IgD-negative memory B cell (primary cell): Measurements from ENCODE around the gene OCRL. TPM values are rescaled to one million over a fixed set of nuclear protein-coding genes. Genes with fewer than 3 reads are reported as not detected.

Source experiments
- H3K27ac Mint-ChIP-seq, 3 donors: one replicate each; pipeline ENCODE4 v1.8.0; 2020 to 2022; ENCODE audit warnings: mild to moderate bottlenecking in 3 of 3, mixed read lengths in 3 of 3, moderate library complexity in 1 of 3
- H3K27me3 Mint-ChIP-seq: one replicate; pipeline ENCODE4 v1.8.0; 2021; ENCODE audit warnings: mixed read lengths
- H3K36me3 Mint-ChIP-seq: one replicate; pipeline ENCODE4 v1.8.0; 2020; ENCODE audit warnings: mild to moderate bottlenecking, mixed read lengths
- H3K4me1 Mint-ChIP-seq, 3 donors: one replicate each; pipeline ENCODE4 v1.8.0; 2020 to 2022; ENCODE audit warnings: mixed read lengths in 3 of 3, mild to moderate bottlenecking in 1 of 3
- H3K4me3 Mint-ChIP-seq, 4 donors: one replicate each; pipeline ENCODE4 v1.8.0; 2020 to 2022; ENCODE audit warnings: mild to moderate bottlenecking in 4 of 4, mixed read lengths in 4 of 4, moderate library complexity in 3 of 4
- H3K9me3 Mint-ChIP-seq, 3 donors: one replicate each; pipeline ENCODE4 v1.8.0; 2020 to 2021; ENCODE audit warnings: mixed read lengths in 3 of 3, mild to moderate bottlenecking in 1 of 3
- polyA plus RNA-seq: library from polyadenylated mRNA; unstranded; fragments of 300-500 nt; fragmentation: Illumina TruSeq; gene quantifications from one replicate; pipeline ENCODE4 v1.2.3, GENCODE V29; 2021

The OCRL gene
- polyA plus RNA-seq, 1 donor from 2014 or later: 0.85 TPM

DNA sequence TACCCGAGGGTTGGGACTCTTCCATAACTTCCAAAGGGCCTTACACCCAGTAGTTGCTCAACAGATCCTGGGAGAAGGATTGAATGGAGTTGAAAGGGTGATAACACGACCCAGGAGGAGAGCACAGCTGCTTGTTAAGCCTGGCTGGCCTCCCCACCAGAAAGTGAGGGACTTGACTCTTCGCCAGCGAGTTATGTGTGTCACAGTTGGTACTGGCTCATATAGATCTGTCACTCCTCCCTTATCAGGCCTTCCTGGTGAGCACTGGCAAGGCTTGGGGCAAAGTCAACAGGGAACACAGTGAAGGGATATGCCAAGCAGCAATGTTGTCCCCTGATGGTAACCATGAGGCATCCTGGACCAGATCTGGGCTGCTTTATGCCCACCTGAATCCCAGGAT lies 78.9 kb downstream of the OCRL start:
- H3K9me3 Mint-ChIP-seq: no peaks in the 10 kb centered on the region
- no peak overlapping the region for H3K27ac Mint-ChIP-seq
- peaks cover 0 to 4% (median 3%) of the 10 kb centered on the region in 3 donors for H3K4me1 Mint-ChIP-seq
- H3K27me3 Mint-ChIP-seq: peaks cover 4% of the 10 kb centered on the region
- no peak overlapping the region for H3K4me3 Mint-ChIP-seq
- no peaks in the 10 kb centered on the region for H3K36me3 Mint-ChIP-seq

DNA sequence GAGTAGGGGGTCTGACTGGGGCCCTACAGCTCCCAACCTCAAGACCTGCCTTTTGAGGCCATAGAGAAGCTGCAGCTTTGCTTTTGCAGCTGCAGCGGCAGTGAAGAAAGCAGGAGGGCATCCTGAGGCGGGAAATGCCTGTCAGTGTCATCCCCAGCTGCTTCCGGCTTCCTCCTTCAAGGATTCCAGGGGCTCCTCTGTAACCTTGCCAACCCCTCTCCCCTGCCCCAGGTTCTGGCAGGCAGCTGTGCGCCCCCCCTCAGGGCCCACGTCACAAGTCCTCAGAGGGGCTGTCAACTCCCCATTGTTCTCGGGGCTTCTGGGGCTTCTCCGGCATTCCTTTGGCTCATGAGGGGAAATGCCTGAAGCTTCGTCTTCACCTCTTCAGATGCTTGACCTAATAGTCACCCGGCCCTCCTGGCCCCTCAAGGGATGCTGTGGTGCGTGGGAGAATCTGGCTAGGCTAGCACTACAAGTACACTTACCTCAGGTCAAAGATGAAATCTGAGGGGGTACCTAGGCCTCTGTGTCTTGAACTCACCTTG lies 82.8 kb downstream of the OCRL start:
- Mint-ChIP-seq H3K36me3 (peaks cover 3% of the 10 kb centered on the region), H3K4me3 (no peak overlapping the region), H3K4me1 (peaks cover 0 to 3% (median 0%) of the 10 kb centered on the region in 3 donors), H3K27me3 (peaks cover 7% of the 10 kb centered on the region), H3K27ac (no peak overlapping the region), H3K9me3 (peaks cover 0 to 2% (median 0%) of the 10 kb centered on the region in 3 donors)

DNA sequence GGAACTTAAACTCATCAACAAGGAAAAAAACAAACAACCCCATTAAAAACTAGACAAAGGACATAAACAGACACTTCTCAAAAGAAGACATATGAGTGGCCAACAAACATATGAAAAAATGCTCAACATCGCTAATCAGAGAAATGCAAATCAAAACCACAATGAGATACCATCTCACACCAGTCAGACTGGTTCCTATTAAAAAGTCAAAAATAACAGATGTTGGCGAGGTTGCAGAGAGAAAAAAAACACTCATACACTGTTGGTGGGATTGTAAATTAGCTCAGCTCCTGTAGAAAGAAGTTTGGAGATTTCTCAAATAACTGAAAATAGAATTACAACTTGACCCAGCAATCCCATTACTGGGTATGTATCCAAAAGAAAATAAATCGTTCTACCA lies 86.0 kb downstream of the OCRL start:
- H3K9me3 Mint-ChIP-seq: peaks cover 0 to 2% (median 0%) of the 10 kb centered on the region in 3 donors
- H3K4me3 Mint-ChIP-seq: no peak overlapping the region
- peaks cover 0 to 3% (median 0%) of the 10 kb centered on the region in 3 donors for H3K4me1 Mint-ChIP-seq
- no peak overlapping the region for H3K27ac Mint-ChIP-seq
- H3K27me3 Mint-ChIP-seq: peaks cover 5% of the 10 kb centered on the region
- peaks cover 3% of the 10 kb centered on the region for H3K36me3 Mint-ChIP-seq

DNA sequence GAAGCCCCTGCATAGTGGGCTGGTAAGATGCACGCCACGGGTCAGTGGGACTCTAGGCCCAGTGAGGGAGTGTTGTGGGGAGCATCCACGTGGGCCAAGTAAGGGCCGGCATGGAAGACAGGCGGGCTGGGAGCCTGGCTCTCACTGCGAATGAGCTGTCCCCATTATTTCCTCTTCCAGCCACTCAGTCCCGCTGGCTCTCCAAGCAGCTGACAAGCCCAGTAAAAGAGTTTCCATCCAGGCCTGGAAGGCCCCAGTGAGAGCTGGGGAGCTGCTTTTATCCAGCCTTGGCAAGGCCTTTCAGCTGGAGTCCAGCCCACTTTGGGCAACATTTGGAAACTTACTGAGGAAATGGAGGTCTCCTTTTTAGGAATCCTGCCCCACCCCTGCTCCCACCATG lies 89.8 kb downstream of the OCRL start:
- Mint-ChIP-seq H3K27me3 (peaks cover 5% of the 10 kb centered on the region), H3K36me3 (peaks cover 4% of the 10 kb centered on the region), H3K4me3 (no peak overlapping the region), H3K27ac (no peak overlapping the region), H3K4me1 (peaks cover 0 to 3% (median 0%) of the 10 kb centered on the region in 3 donors), H3K9me3 (peaks cover 0 to 2% (median 0%) of the 10 kb centered on the region in 3 donors)

DNA sequence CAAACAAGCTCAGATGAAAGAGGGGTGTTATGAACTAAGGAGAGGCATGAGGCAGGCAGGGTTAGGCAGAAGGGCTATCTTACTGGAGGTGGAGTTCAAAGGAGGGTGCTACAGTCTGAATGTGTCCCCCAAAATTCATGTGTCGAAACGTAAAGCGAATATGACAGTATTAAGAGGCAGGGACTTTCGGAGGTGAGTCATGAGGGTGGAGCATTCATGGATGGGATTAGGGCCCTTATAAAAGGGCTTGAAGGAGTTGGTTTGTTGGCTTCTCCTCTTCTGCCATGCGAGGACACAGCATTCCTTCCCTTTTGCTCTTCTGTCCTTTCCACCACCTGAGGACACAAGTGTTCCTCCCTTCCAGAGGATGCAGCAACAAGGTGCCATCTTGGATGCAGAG lies 91.8 kb downstream of the OCRL start:
- Mint-ChIP-seq H3K4me1 (no peaks in the 10 kb centered on the region), H3K9me3 (peaks cover 0 to 2% (median 0%) of the 10 kb centered on the region in 3 donors), H3K36me3 (peaks cover 2% of the 10 kb centered on the region), H3K27me3 (peaks cover 3% of the 10 kb centered on the region), H3K27ac (no peak overlapping the region), H3K4me3 (no peak overlapping the region)

DNA sequence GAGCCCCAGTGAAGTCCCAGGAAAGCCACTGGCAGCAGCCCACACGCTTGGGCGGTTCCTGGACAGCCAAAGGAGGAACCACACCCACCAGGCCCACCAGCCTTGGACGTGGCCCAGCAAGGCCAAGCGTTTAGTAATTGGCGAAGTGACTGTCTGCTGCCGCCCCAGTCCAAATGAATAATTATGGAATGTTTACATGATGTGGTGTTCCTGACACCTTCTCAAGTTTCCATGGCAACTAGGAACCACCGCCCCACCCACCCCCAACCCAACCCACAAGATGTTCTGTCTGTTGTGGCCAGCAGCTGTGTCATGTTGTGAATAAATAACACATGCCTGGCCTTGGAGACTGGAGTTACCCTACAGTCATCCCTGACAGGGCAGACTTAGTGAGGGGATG lies 92.4 kb downstream of the OCRL start:
- peaks cover 0 to 3% (median 1%) of the 10 kb centered on the region in 3 donors for H3K4me1 Mint-ChIP-seq
- peaks cover 0 to 1% (median 0%) of the 10 kb centered on the region in 3 donors for H3K9me3 Mint-ChIP-seq
- peaks cover 2% of the 10 kb centered on the region for H3K36me3 Mint-ChIP-seq
- H3K27me3 Mint-ChIP-seq: peaks cover under 1% of the 10 kb centered on the region
- no peak overlapping the region for H3K4me3 Mint-ChIP-seq
- H3K27ac Mint-ChIP-seq: no peak overlapping the region

DNA sequence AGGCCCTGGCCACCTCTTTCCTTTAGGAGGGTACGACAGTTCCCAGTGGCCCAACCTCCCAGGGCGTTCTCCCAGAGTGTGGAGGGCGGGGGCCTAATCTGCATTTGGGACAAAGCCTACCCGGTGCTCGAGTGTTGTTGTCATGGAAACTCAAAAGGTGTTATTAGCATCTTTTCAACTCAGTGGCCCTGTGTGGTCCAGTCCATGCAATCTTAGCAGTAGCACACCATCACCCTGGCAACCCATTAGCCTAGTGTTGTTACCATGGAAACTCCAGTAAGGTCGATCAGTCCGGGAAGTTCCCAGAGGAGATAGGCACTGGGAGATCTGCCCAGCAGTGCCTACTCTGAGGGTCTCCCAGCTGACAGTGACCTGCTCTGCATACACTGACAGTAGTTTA lies 94.5 kb downstream of the OCRL start:
- no peak overlapping the region for H3K4me3 Mint-ChIP-seq
- H3K9me3 Mint-ChIP-seq: no peaks in the 10 kb centered on the region
- H3K36me3 Mint-ChIP-seq: peaks cover 2% of the 10 kb centered on the region
- H3K27ac Mint-ChIP-seq: no peak overlapping the region
- H3K4me1 Mint-ChIP-seq: peaks cover 0 to 4% (median 2%) of the 10 kb centered on the region in 3 donors
- H3K27me3 Mint-ChIP-seq: peaks cover 1% of the 10 kb centered on the region

DNA sequence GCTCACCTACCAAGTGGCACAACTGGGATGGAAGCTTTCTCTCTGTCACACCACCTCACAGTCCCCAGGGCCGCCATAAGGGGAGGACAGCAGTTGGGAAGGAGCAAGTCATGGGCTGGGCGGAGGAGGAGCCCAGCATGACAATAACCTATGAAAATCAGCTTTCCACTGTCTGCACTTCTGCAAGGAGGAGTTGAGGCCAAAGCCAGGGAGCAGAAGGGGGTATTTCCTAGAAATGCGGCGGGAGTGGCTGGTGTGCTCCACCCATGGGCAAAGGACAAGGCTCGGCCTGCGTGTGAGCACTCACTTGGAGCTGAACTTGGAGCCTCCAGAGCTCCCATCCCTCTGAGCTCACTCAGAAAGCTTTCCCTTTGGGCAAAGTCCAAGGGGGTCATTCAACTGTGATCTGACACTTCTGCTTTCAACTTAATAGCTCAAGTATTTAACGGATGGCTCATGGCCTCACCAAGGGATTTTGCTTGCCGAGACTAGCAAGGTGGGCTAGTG lies 96.2 kb downstream of the OCRL start:
- Mint-ChIP-seq H3K9me3 (no peaks in the 10 kb centered on the region), H3K4me1 (peaks cover 0 to 4% (median 2%) of the 10 kb centered on the region in 3 donors), H3K4me3 (no peak overlapping the region), H3K27ac (no peak overlapping the region), H3K36me3 (peaks cover 2% of the 10 kb centered on the region), H3K27me3 (peaks cover 1% of the 10 kb centered on the region)

DNA sequence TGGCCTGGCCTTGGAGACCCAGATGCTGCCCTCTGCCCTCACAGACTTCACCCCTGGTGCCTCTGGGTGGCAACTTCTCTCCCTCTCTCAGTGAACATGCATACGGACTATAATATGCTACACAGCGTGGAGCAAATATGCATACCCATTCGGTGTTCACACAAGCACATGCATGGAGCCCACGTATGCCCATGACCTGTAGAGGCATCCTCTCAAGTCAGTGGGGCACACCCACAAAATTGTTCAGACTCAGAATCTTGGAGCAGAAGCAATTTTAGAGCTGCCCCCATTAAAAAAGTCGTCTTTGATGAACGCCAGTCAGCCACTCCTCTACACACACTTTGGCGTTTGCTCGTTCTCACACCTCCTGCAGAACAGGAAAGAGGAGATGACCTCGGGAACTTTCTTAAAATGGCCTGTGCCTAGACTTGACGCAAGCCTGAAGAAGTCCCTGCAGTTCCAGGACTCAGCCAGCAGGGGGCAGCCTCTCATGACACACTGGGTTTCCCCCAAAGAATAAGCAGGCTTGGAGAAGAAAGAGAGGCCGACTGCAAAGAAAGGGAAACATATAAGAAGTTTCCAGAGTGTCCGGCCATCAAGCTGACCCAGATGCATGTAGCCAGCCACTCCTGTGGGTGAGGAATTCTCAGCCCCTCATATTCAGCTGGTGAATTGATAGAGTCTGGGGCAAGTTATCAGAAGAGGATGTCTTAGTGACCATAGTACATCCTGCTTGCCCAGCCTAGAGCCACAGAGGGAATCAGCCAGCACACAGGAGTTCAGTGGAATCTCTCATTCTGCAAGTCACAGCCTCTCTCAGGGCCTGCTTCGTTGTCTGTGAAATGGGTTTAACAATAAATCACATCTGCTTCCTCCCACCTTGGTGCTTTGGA lies 97.4 kb downstream of the OCRL start:
- Mint-ChIP-seq H3K4me3 (no peak overlapping the region), H3K27me3 (peaks cover 1% of the 10 kb centered on the region), H3K36me3 (no peaks in the 10 kb centered on the region), H3K4me1 (peaks cover 0 to 4% (median 2%) of the 10 kb centered on the region in 3 donors), H3K27ac (no peak overlapping the region), H3K9me3 (no peaks in the 10 kb centered on the region)

DNA sequence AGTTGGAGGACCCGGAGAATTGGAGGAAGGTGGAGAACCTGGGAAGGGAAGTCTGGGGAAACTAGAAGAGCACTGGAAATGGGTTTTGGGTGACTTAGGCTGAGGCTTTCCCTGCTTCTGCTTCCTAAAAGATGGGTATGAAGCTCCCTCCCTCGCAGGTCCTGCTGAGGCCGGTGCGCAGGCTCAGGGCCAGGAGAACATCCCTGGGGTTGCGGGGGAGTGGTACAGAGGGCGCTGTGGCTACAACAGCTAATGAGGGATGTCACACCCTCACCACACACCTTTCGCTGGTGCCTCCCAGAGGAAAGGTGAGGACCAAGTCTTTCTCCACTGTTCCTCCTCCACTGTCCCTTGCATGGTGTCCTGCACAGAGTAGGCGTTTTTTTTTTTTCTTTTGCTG lies 98.9 kb downstream of the OCRL start:
- Mint-ChIP-seq H3K27me3 (peaks cover 1% of the 10 kb centered on the region), H3K4me3 (no peak overlapping the region), H3K9me3 (no peaks in the 10 kb centered on the region), H3K36me3 (no peaks in the 10 kb centered on the region), H3K4me1 (peaks cover 0 to 4% (median 2%) of the 10 kb centered on the region in 3 donors), H3K27ac (no peak overlapping the region)

DNA sequence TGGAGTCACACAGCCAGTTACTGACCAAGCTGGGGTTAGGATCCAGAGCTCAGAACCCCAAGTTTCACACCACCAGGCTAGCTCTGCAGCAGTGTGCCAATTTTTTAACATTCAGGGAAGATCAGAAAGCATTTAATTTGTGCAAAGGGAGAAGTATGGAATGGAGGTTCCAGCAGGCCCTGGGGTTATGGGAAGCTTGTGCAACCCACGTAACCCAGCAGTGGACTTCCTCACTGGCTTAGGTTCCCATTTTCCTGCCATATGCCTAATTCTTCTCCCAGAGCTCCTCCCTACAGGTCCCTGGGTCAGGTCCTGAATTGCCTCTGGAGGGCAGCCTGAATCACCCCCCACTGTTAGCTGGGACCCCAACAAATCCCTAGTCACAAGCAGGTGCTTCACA lies 100.7 kb downstream of the OCRL start:
- H3K27ac Mint-ChIP-seq: no peak overlapping the region
- no peaks in the 10 kb centered on the region for H3K9me3 Mint-ChIP-seq
- H3K27me3 Mint-ChIP-seq: peaks cover 3% of the 10 kb centered on the region
- no peaks in the 10 kb centered on the region for H3K36me3 Mint-ChIP-seq
- peaks cover 0 to 4% (median 2%) of the 10 kb centered on the region in 3 donors for H3K4me1 Mint-ChIP-seq
- no peak overlapping the region for H3K4me3 Mint-ChIP-seq

DNA sequence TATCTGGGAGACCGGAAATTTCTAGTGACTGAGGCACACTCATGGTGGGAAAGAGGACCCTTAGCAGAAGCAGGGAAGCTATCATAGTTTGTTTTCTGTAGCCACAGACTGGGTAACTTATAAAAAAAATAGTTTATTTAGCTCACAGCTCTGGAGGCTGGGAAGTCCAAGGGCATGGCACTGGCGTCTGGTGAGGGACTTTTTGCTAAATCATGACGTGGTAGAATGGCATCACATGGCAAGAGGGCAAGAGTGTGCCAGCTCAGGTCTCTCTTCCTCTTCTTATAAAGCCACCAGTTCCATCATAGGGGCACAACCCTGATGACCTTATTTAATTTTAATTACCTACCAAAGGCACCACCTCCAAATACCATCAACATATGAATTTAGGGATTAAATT lies 101.4 kb downstream of the OCRL start:
- no peaks in the 10 kb centered on the region for H3K36me3 Mint-ChIP-seq
- peaks cover 4% of the 10 kb centered on the region for H3K27me3 Mint-ChIP-seq
- peaks cover 0 to 4% (median 2%) of the 10 kb centered on the region in 3 donors for H3K4me1 Mint-ChIP-seq
- H3K27ac Mint-ChIP-seq: no peak overlapping the region
- no peak overlapping the region for H3K4me3 Mint-ChIP-seq
- no peaks in the 10 kb centered on the region for H3K9me3 Mint-ChIP-seq

DNA sequence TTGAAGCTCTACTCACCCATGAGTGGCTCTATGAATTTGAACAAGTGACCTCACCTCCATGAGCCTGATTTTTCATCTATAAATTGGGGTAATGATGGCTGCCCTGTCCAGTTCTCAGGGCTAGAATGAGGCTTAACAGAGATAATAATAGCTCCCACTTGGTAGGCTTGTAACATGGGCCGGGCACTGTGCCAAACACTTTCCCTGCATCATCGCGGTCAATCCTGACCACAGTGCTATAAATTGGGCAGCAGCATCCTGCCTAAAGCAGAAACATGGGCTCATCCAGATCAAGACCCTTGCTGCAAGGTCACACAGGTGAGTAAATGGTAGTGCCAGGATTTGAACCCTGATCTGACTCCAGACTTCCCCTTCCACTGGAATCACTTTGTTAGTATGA lies 101.9 kb downstream of the OCRL start:
- Mint-ChIP-seq H3K27me3 (peaks cover 5% of the 10 kb centered on the region), H3K4me1 (peaks cover 0 to 4% (median 2%) of the 10 kb centered on the region in 3 donors), H3K4me3 (peak overlapping the region in 1 of 4 donors; percentile 33), H3K9me3 (no peaks in the 10 kb centered on the region), H3K36me3 (no peaks in the 10 kb centered on the region), H3K27ac (no peak overlapping the region)
